ENCODE data around the gene CNOT9.

Gene CNOT9

DNA sequence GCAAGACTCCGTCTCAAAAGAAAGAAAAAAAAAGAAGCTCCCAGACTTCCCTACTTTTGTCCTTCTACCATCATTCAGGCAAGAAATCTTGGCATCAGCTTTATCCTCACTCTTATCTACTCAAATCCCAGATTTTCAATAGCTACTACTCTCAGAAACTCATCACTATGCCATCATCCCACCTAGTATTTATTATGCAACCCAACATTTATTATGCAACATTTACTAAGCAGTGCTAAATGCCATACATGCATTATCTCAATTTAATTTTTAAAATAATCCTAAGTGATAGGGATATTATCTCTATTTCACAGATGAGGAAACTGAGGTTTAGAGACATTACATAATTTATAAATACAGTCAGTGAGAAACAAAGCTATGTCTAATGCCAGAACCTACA lies 4.6 kb upstream of the CNOT9 start:
- H3K36me3 Mint-ChIP-seq (ENCODE audit: low read depth) = peaks cover 69% of the 10 kb centered on the region
- no peak overlapping the region for H3K4me3 Mint-ChIP-seq
- H3K27ac Mint-ChIP-seq = no peak overlapping the region

DNA sequence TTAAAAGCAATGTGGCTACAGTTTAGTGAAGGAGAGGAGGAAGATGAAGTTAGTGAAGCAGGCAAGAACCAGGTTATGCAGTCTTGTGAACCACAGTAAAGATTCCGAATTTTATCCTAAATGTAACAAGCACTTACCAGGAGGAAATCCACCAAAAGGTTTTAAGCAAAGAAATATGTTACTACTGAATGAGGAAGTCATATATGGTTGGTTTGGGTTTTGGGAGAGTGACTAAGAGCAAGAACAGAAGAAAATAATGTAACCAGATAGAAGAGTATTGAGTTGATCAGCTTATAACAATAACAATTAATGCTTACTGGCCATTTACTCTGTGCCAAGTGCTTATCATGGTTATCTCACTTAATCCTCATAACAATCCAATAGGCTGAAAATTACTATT lies 2.3 kb upstream of the CNOT9 start:
- Mint-ChIP-seq H3K9me3 (no peaks in the 10 kb centered on the region), H3K4me3 (no peak overlapping the region), H3K36me3 (ENCODE audit: low read depth) (peaks cover 55% of the 10 kb centered on the region), H3K4me1 (ENCODE audit: low read depth) (peaks cover 45% of the 10 kb centered on the region), H3K27ac (peak overlapping the region; percentile 99), H3K27me3 (no peaks in the 10 kb centered on the region)
- intact Hi-C loops (cut with micrococcal nuclease) = loop anchor here (5.0 kb wide), 1 partner anchor 294 kb away; the partner anchor contains the start of genes AAMP and PNKD

More for the DNA sequence above, 4.6 kb upstream of the CNOT9 start:
- H3K4me1 Mint-ChIP-seq (ENCODE audit: low read depth) = peaks cover 26% of the 10 kb centered on the region
- intact Hi-C loops (cut with micrococcal nuclease) = no loop called here
- H3K27me3 Mint-ChIP-seq = no peaks in the 10 kb centered on the region
- no peaks in the 10 kb centered on the region for H3K9me3 Mint-ChIP-seq

DNA sequence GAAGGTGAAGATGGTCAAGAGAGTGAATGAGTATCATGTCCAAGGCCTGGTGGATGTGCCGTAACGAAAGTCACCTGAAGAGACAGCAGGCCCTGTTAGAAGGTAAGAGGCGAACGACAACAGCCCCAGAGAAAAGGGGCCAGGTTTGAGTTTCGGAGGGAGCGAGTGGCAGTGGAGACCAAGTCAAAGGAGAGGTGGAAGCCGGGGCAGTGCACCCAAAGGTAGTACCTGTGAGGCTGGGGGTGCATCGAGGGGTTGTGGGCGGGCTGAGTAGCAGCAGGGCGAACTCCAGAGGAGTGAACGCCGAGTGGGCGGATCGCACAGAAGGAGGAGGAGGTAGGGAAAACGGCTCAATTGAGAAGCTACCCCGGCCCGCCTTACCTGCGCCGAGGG lies 846 bp upstream of the CNOT9 start:
- intact Hi-C loops (cut with micrococcal nuclease) = loop anchor here (5.0 kb wide), 1 partner anchor 295 kb away; the partner anchor contains the start of genes AAMP and PNKD
- Mint-ChIP-seq H3K36me3 (ENCODE audit: low read depth) (peaks cover 52% of the 10 kb centered on the region), H3K9me3 (no peaks in the 10 kb centered on the region), H3K27me3 (no peaks in the 10 kb centered on the region), H3K4me3 (peak overlapping the region; percentile 98), H3K27ac (peak overlapping the region; percentile 99), H3K4me1 (ENCODE audit: low read depth) (peaks cover 46% of the 10 kb centered on the region)

DNA sequence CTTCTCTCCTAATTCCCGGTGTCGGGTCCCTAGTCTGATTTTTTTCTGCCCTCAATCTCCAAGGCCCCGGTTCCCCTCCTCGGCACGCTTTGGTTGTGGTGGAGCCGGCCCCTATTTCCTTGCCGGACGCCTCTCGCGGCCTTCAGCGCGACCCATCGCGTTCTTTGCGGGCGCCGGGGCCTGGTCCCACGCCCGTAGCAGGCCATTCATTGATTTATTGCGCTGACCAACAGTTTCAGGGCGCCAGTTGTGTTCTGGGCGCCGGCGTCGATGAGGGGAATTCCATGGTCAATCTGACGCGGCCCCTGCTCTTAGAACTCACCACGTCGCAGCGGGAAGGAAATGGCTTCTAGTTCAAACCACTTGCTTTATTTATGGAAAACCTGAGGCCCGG lies 396 bp downstream of the CNOT9 start:
- Mint-ChIP-seq H3K9me3 (no peaks in the 10 kb centered on the region), H3K27me3 (no peaks in the 10 kb centered on the region), H3K4me3 (peak overlapping the region; percentile 98), H3K36me3 (ENCODE audit: low read depth) (peaks cover 49% of the 10 kb centered on the region), H3K4me1 (ENCODE audit: low read depth) (peaks cover 46% of the 10 kb centered on the region), H3K27ac (peak overlapping the region; percentile 99)
- intact Hi-C loops (cut with micrococcal nuclease) = loop anchor here (5.0 kb wide), 1 partner anchor 297 kb away; the partner anchor contains the start of genes AAMP and PNKD

DNA sequence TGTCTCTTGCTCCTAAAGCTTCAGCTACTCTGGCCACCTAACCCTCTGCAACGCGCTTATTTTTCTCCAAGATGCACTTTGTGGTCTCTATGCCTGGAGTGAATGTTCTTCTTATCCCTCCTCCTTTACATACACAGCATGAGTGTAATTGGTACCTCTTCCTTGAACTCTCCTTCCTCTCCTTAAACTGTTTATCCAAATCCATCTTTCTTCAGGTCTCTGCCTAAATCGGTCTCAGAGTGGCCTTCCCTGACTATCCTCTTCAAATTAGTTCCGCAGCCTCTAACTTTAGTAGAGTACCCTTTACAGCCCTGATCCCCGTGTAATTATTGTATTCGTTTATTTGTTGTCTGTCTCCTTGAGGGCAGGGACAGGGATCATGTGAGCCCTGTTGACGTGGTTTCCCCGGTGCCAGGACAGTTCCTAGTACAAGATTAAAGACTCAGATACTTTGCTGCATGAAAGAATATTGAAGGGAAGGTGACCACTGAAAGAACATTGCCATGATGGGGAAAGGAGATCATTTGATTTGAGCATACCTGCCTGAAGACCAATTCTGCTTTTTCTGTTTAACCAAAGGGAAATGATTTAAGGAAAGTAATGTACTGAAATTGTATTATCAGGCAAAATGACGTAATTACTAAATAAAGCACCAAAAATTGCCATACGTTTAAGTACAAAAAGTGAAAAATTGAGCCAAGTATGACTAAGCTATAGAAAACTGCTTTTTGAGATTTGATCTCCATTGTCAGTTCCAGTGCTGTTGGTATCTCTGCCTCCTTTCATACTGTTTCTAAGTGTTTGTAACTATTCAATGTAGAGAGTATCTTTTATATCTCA lies 1.2 kb downstream of the CNOT9 start:
- H3K36me3 Mint-ChIP-seq (ENCODE audit: low read depth) = peaks cover 51% of the 10 kb centered on the region
- no peaks in the 10 kb centered on the region for H3K27me3 Mint-ChIP-seq
- peak overlapping the region; percentile 98 for H3K4me3 Mint-ChIP-seq
- peaks cover 46% of the 10 kb centered on the region for H3K4me1 Mint-ChIP-seq (ENCODE audit: low read depth)
- H3K9me3 Mint-ChIP-seq = no peaks in the 10 kb centered on the region
- H3K27ac Mint-ChIP-seq = peak overlapping the region; percentile 99
- intact Hi-C loops (cut with micrococcal nuclease) = loop anchor here (5.0 kb wide), 1 partner anchor 298 kb away; the partner anchor contains the start of genes AAMP and PNKD

DNA sequence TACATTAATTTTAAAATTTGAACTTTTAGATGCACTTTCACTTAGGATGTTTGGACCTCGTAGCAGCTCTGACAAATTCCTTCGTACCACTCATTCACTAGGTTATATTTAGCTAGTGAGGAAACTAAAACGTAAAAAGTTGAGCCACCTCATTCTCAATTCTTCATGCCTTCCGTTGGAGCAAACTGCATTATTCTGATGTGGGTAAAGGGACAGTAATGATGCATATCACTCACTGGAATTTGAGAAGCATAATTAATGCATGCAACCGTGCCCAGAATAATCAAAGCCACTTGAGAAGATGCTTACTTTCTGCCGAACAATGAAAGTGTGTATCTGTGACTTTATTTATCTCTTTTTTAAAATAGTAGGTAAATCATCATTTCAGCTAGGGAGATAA lies 2.2 kb downstream of the CNOT9 start:
- intact Hi-C loops (cut with micrococcal nuclease) = no loop called here
- Mint-ChIP-seq H3K27me3 (no peaks in the 10 kb centered on the region), H3K4me3 (no peak overlapping the region), H3K4me1 (ENCODE audit: low read depth) (peaks cover 46% of the 10 kb centered on the region), H3K9me3 (no peaks in the 10 kb centered on the region), H3K27ac (peak overlapping the region; percentile 99), H3K36me3 (ENCODE audit: low read depth) (peaks cover 61% of the 10 kb centered on the region)

DNA sequence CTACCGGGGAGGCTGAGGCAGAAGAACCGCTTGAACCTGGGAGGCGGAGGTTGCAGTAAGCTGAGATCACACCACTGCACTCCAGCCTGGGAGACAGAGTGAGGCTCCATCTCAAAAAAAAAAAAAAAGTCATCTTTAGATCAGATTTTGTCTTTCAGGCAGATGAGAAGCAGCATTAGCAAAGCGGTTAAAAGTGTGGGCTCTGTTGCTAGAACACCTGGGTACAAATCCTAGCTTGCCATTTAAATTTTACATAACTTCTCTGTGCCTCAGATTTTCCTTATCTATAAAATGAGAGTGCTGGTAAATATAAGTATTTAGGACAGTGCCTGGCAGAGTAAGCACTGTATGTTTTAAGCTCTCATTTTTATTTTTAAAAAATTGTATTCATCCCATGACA lies 8.2 kb downstream of the CNOT9 start:
- no peak overlapping the region for H3K4me3 Mint-ChIP-seq
- H3K4me1 Mint-ChIP-seq (ENCODE audit: low read depth) = peaks cover 5% of the 10 kb centered on the region
- H3K27me3 Mint-ChIP-seq = no peaks in the 10 kb centered on the region
- no peaks in the 10 kb centered on the region for H3K9me3 Mint-ChIP-seq
- no peak overlapping the region for H3K27ac Mint-ChIP-seq
- peaks cover 67% of the 10 kb centered on the region for H3K36me3 Mint-ChIP-seq (ENCODE audit: low read depth)
- intact Hi-C loops (cut with micrococcal nuclease) = no loop called here

DNA sequence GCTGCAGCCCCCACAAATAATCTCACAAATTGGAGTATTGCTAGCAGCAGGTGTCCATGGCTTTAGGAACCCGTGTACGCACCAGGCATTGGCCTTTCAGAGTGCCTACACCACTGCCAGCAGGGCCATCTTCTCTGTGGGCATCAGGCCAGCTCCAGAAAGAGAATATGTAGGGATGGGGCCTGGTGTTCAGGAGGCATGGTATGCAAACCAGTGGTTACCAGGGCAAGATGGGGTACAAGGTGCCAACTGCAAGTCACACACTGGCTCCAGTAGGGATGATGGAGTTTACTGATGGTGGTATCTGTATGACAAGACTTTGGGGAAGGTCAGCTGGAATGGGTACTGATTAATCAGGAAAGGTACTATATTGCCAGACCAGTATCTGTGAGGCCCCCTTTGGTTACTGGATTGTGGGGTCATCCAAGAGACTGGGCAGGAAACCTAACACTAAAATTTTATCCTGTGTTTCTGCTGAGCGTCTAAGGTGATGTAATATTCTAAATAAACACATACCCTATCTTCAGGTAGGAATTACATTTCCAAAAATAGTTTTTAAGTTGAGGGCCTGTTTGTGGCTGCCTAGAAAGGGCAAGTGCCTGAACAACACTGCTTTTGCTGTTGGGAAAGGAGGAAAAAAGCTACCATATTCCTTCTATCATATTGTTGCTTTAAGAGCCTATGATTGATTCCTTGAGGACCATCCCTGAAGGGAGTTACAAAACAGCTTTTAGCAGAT lies 9.0 kb downstream of the CNOT9 start:
- H3K36me3 Mint-ChIP-seq (ENCODE audit: low read depth) = peaks cover 67% of the 10 kb centered on the region
- no peaks in the 10 kb centered on the region for H3K27me3 Mint-ChIP-seq
- no peaks in the 10 kb centered on the region for H3K9me3 Mint-ChIP-seq
- no peak overlapping the region for H3K27ac Mint-ChIP-seq
- no peak overlapping the region for H3K4me3 Mint-ChIP-seq
- intact Hi-C loops (cut with micrococcal nuclease) = no loop called here
- peaks cover 5% of the 10 kb centered on the region for H3K4me1 Mint-ChIP-seq (ENCODE audit: low read depth)

DNA sequence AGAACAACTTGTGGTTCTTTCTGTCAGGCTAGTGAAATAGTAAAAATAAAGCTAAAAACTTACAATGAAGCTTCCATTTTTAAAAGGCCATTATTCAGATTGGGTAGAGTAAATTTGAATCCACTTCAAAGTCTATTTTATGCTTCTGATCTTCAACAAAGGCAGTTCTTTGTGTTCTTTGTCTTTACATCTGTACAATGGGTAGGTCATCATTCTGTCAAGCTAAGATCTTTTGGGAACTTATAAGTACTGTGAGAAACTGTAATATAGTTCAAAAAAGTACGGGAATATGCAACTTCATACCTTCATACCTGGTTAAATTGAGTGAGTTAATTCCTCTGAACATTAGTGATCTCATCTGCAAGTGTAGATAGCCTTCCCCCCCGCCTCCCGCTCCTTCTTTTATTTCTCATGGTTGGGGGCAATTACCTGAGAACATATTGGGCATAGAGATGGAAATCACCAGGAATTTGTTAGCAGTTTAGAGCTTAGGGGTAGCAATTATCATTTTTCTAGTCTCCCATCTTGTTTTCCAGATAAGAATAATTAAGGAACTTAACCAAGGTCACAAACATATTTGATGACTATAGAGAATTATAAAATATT lies 9.7 kb downstream of the CNOT9 start:
- H3K27ac Mint-ChIP-seq = no peak overlapping the region

DNA sequence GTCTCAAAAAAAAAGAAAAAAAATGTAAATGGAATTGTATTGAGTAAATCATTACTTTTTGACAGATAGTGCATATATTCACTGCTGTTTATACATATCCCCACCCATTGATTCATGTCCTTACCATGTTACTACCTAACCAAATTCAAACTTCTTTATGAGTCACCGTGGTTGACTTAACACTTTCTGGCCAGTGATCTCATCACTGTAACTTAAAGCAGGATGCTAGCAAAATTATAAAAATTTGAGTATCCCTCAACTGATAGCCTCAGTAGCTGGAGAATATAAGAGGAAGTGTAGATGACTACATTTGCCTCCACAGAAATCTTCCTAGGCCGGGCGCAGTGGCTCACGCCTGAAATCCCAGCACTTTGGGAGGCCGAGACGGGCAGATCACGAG lies 13.4 kb downstream of the CNOT9 start:
- intact Hi-C loops (cut with micrococcal nuclease) = no loop called here
- peaks cover 5% of the 10 kb centered on the region for H3K4me1 Mint-ChIP-seq (ENCODE audit: low read depth)
- no peaks in the 10 kb centered on the region for H3K27me3 Mint-ChIP-seq
- H3K4me3 Mint-ChIP-seq = no peak overlapping the region
- H3K27ac Mint-ChIP-seq = no peak overlapping the region
- no peaks in the 10 kb centered on the region for H3K9me3 Mint-ChIP-seq
- peaks cover 74% of the 10 kb centered on the region for H3K36me3 Mint-ChIP-seq (ENCODE audit: low read depth)

More for the DNA sequence above, 9.7 kb downstream of the CNOT9 start:
- intact Hi-C loops (cut with micrococcal nuclease) = no loop called here
- Mint-ChIP-seq H3K27me3 (no peaks in the 10 kb centered on the region), H3K36me3 (ENCODE audit: low read depth) (peaks cover 69% of the 10 kb centered on the region), H3K4me3 (no peak overlapping the region), H3K4me1 (ENCODE audit: low read depth) (peaks cover 5% of the 10 kb centered on the region), H3K9me3 (no peaks in the 10 kb centered on the region)

DNA sequence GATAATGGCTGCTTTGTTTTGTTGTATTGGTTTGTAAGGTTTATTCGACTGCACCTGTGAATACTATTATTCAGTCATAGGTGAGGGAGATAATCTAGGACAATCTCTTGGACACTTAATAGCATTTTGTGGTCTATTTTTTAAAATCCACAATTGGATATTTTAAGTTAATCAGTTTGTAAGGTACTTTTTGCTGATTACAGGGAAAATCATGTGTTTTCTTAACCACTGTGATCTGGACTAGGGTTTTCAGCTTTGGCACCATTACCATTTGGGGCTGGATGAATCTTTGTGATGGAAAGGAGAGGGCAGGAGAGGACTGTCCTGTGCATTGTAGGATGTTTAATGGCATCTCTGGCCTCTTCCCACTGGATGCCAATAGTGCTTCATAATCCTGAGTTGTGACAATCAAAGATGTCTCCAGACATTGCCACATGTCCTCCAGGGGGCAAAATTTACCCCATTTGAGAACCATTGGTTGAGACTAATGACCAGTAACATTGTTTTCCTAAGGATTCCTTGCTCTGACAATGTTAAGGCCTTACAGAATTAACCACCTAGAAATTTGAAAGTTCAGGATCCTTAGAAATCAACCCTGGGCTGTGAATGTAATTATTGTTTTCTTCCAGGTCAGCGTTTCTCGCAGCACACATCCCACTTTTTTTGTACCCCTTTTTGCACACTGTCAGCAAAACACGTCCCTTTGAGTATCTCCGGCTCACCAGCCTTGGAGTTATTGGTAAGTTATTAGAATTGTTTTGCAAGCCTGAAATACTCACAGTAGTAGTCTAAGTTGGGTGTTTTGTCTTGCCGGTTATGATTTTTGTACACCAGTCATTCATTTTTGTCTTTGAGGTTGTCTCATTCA lies 15.6 kb downstream of the CNOT9 start:
- Mint-ChIP-seq H3K9me3 (no peaks in the 10 kb centered on the region), H3K27ac (no peak overlapping the region), H3K4me1 (ENCODE audit: low read depth) (no peaks in the 10 kb centered on the region), H3K36me3 (ENCODE audit: low read depth) (peaks cover 95% of the 10 kb centered on the region), H3K27me3 (no peaks in the 10 kb centered on the region), H3K4me3 (no peak overlapping the region)
- intact Hi-C loops (cut with micrococcal nuclease) = no loop called here

DNA sequence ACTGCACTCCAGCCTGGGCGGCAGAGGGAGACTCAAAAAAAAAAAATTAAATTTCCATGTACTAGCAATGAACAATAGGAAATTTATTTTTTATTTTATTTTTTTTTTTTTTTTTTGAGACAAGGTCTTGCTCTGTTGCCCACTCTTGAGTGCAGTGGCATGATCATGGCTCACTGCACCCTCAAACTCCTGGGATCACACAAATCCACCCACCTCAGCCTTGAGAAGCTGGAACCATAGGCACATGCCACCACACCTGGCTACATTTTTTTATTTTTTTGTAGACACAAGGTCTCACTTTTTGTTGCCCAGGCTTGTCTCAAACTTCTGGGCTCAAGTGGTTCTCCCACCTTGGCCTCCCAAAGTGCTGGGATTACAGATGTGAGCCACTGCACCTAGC lies 16.9 kb downstream of the CNOT9 start:
- H3K27me3 Mint-ChIP-seq = no peaks in the 10 kb centered on the region
- H3K4me3 Mint-ChIP-seq = no peak overlapping the region
- intact Hi-C loops (cut with micrococcal nuclease) = no loop called here
- no peak overlapping the region for H3K27ac Mint-ChIP-seq
- H3K36me3 Mint-ChIP-seq (ENCODE audit: low read depth) = peaks cover 96% of the 10 kb centered on the region
- H3K4me1 Mint-ChIP-seq (ENCODE audit: low read depth) = no peaks in the 10 kb centered on the region
- H3K9me3 Mint-ChIP-seq = no peaks in the 10 kb centered on the region

DNA sequence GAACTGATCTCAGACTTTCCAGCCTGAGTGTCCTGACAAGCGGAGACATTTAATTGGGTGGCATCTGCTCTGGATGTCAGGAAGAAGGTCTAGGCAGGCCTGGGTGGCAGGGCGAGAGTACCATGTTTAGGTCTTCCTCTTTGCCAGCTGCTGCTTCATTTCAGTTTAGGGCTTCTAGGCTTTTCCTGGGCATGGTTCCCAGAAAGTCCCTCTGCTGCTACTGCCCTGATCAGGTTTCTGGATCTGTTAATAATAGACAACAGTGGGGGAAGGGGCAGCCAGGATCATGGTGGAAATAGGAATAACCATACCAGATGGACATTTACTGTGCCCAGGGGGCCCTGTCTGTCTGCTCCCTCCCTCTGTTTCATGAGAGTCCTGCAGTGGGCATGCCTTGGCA lies 36.8 kb downstream of the CNOT9 start:
- H3K9me3 Mint-ChIP-seq = no peaks in the 10 kb centered on the region
- H3K4me3 Mint-ChIP-seq = no peak overlapping the region
- no peaks in the 10 kb centered on the region for H3K36me3 Mint-ChIP-seq (ENCODE audit: low read depth)
- H3K4me1 Mint-ChIP-seq (ENCODE audit: low read depth) = no peaks in the 10 kb centered on the region
- peaks cover 6% of the 10 kb centered on the region for H3K27me3 Mint-ChIP-seq
- intact Hi-C loops (cut with micrococcal nuclease) = no loop called here
- H3K27ac Mint-ChIP-seq = no peak overlapping the region
